Stimulated activated naive CD8-positive, alpha-beta T cell treated with anti-CD3 and anti-CD28 coated beads, Interleukin-15, amount 100 ng/mL, for 72 hours (primary cell): ENCODE data around the gene ZNF532.
"Not testable (repeated sequence)": the region's sequence is repeated elsewhere in the genome, so short reads cannot be mapped to it uniquely, and the experiment has no call there.

ENCODE experiments used
- ATAC-seq: fragments of 150-1000 bp; cut with Tn5 transposase; 2 replicates; pipeline ENCODE4 v1.10.0; 2021; ENCODE audit warnings: mild to moderate bottlenecking, moderate library complexity
- DNase-seq, 2 donors: peaks; one replicate each; pipeline ENCODE4 v3.0.0; 2021 to 2022
- H3K27ac Mint-ChIP-seq, 2 donors: one replicate each; pipeline ENCODE4 v1.8.0; 2022; ENCODE audit warnings: mild to moderate bottlenecking in 2 of 2, mixed read lengths in 2 of 2, moderate library complexity in 2 of 2
- H3K27me3 Mint-ChIP-seq: one replicate; pipeline ENCODE4 v1.8.0; 2022; ENCODE audit warnings: mixed read lengths
- H3K4me1 Mint-ChIP-seq: one replicate; pipeline ENCODE4 v1.8.0; 2022; ENCODE audit warnings: mild to moderate bottlenecking, mixed read lengths
- H3K4me3 Mint-ChIP-seq, 2 donors: one replicate each; pipeline ENCODE4 v1.8.0; 2022; ENCODE audit warnings: mild to moderate bottlenecking in 2 of 2, mixed read lengths in 2 of 2, moderate library complexity in 1 of 2
- H3K9me3 Mint-ChIP-seq, 2 donors: one replicate each; pipeline ENCODE4 v1.8.0; 2022; ENCODE audit warnings: mixed read lengths in 2 of 2

Gene ZNF532

GRCh38 chr18:58843688-58844035, 21.0 kb upstream of the ZNF532 start:
- no peak overlapping the region for H3K27ac Mint-ChIP-seq
- DNase-seq: no peak
- peaks cover 9% of the 10 kb centered on the region for H3K4me1 Mint-ChIP-seq
- H3K9me3 Mint-ChIP-seq: no peaks in the 10 kb centered on the region
- no peak for ATAC-seq
- H3K4me3 Mint-ChIP-seq: no peak overlapping the region
- H3K27me3 Mint-ChIP-seq: peaks cover 96% of the 10 kb centered on the region

- no peaks in the 10 kb centered on the region for H3K9me3 Mint-ChIP-seq
- peaks cover 9% of the 10 kb centered on the region for H3K4me1 Mint-ChIP-seq
- no peak for ATAC-seq
- H3K27me3 Mint-ChIP-seq: peaks cover 94% of the 10 kb centered on the region
- no peak overlapping the region for H3K4me3 Mint-ChIP-seq
- no peak overlapping the region for H3K27ac Mint-ChIP-seq
- no peak for DNase-seq
Observed at GRCh38 chr18:58844871-58845270, 19.8 kb upstream of the ZNF532 start.

- ATAC-seq: no peak
- Mint-ChIP-seq H3K27ac (no peak overlapping the region), H3K27me3 (peaks cover 81% of the 10 kb centered on the region), H3K4me1 (peaks cover 9% of the 10 kb centered on the region), H3K9me3 (no peaks in the 10 kb centered on the region), H3K4me3 (no peak overlapping the region)
- DNase-seq: no peak
Observed at GRCh38 chr18:58845928-58846724, 18.6 kb upstream of the ZNF532 start.

GRCh38 chr18:58847383-58848071, 17.1 kb upstream of the ZNF532 start:
- Mint-ChIP-seq H3K27me3 (peaks cover 67% of the 10 kb centered on the region), H3K4me3 (peak overlapping the region in 1 of 2 donors; percentile 16)
- DNase-seq: no peak

GRCh38 chr18:58848685-58849084, 16.0 kb upstream of the ZNF532 start:
- H3K4me3 Mint-ChIP-seq: no peak overlapping the region
- H3K4me1 Mint-ChIP-seq: peaks cover 9% of the 10 kb centered on the region
- H3K27me3 Mint-ChIP-seq: peaks cover 66% of the 10 kb centered on the region
- no peak for DNase-seq
- no peak overlapping the region for H3K27ac Mint-ChIP-seq
- ATAC-seq: no peak
- H3K9me3 Mint-ChIP-seq: no peaks in the 10 kb centered on the region

More at GRCh38 chr18:58847383-58848071, 17.1 kb upstream of the ZNF532 start:
- ATAC-seq: no peak
- Mint-ChIP-seq H3K9me3 (no peaks in the 10 kb centered on the region), H3K27ac (no peak overlapping the region), H3K4me1 (peaks cover 9% of the 10 kb centered on the region)

GRCh38 chr18:58850786-58851469, 13.7 kb upstream of the ZNF532 start:
- H3K4me1 Mint-ChIP-seq: peaks cover 9% of the 10 kb centered on the region
- H3K4me3 Mint-ChIP-seq: no peak overlapping the region
- ATAC-seq (no peak), DNase-seq (no peak)
- H3K27me3 Mint-ChIP-seq: peaks cover 44% of the 10 kb centered on the region
- H3K27ac Mint-ChIP-seq: no peak overlapping the region
- H3K9me3 Mint-ChIP-seq: no peaks in the 10 kb centered on the region

- no peak for DNase-seq
- no peak for ATAC-seq
- Mint-ChIP-seq H3K4me1 (peaks cover 9% of the 10 kb centered on the region), H3K27me3 (peaks cover 34% of the 10 kb centered on the region), H3K9me3 (no peaks in the 10 kb centered on the region), H3K4me3 (no peak overlapping the region), H3K27ac (no peak overlapping the region)
Observed at GRCh38 chr18:58851856-58852255, 12.8 kb upstream of the ZNF532 start.

- H3K4me3 Mint-ChIP-seq: no peak overlapping the region
- peaks cover 1% of the 10 kb centered on the region for H3K4me1 Mint-ChIP-seq
- ATAC-seq (no peak), DNase-seq (no peak)
- H3K27ac Mint-ChIP-seq: no peak overlapping the region
- peaks cover 27% of the 10 kb centered on the region for H3K27me3 Mint-ChIP-seq
- no peaks in the 10 kb centered on the region for H3K9me3 Mint-ChIP-seq
Observed at GRCh38 chr18:58852629-58853028, 12.0 kb upstream of the ZNF532 start.

- no peaks in the 10 kb centered on the region for H3K4me1 Mint-ChIP-seq
- no peak for DNase-seq
- peaks cover 26% of the 10 kb centered on the region for H3K27me3 Mint-ChIP-seq
- no peak overlapping the region for H3K27ac Mint-ChIP-seq
- no peak overlapping the region for H3K4me3 Mint-ChIP-seq
- H3K9me3 Mint-ChIP-seq: no peaks in the 10 kb centered on the region
- ATAC-seq: no peak
Observed at GRCh38 chr18:58853561-58853960, 11.1 kb upstream of the ZNF532 start.

GRCh38 chr18:58855521-58855920, 9.2 kb upstream of the ZNF532 start:
- H3K4me3 Mint-ChIP-seq, DNase-seq, H3K4me1 Mint-ChIP-seq, H3K27ac Mint-ChIP-seq, ATAC-seq, H3K9me3 Mint-ChIP-seq: not testable (repeated sequence)
- peaks cover 38% of the 10 kb centered on the region for H3K27me3 Mint-ChIP-seq

- ATAC-seq (no peak), DNase-seq (no peak)
- Mint-ChIP-seq H3K27ac (no peak overlapping the region), H3K9me3 (no peaks in the 10 kb centered on the region), H3K4me1 (no peaks in the 10 kb centered on the region), H3K27me3 (peaks cover 52% of the 10 kb centered on the region), H3K4me3 (no peak overlapping the region)
Observed at GRCh38 chr18:58856881-58857280, 7.8 kb upstream of the ZNF532 start.

- no peak for DNase-seq
- peaks cover 54% of the 10 kb centered on the region for H3K27me3 Mint-ChIP-seq
Observed at GRCh38 chr18:58858591-58859468, 5.8 kb upstream of the ZNF532 start.

GRCh38 chr18:58859907-58860306, 4.8 kb upstream of the ZNF532 start:
- no peak for ATAC-seq
- no peak overlapping the region for H3K27ac Mint-ChIP-seq

More at GRCh38 chr18:58858591-58859468, 5.8 kb upstream of the ZNF532 start:
- ATAC-seq: no peak
- Mint-ChIP-seq H3K9me3 (no peaks in the 10 kb centered on the region), H3K4me1 (peaks cover 5% of the 10 kb centered on the region), H3K27ac (no peak overlapping the region), H3K4me3 (no peak overlapping the region)

GRCh38 chr18:58860747-58861231, 3.9 kb upstream of the ZNF532 start:
- Mint-ChIP-seq H3K27ac (peak overlapping the region in 1 of 2 donors; percentile 16), H3K27me3 (peaks cover 74% of the 10 kb centered on the region), H3K9me3 (no peaks in the 10 kb centered on the region), H3K4me3 (no peak overlapping the region), H3K4me1 (peaks cover 5% of the 10 kb centered on the region)
- no peak for ATAC-seq
- no peak for DNase-seq

More at GRCh38 chr18:58859907-58860306, 4.8 kb upstream of the ZNF532 start:
- no peak overlapping the region for H3K4me3 Mint-ChIP-seq
- DNase-seq: no peak
- H3K27me3 Mint-ChIP-seq: peaks cover 65% of the 10 kb centered on the region
- peaks cover 5% of the 10 kb centered on the region for H3K4me1 Mint-ChIP-seq
- no peaks in the 10 kb centered on the region for H3K9me3 Mint-ChIP-seq

GRCh38 chr18:58861353-58861752, 3.3 kb upstream of the ZNF532 start:
- peaks cover 79% of the 10 kb centered on the region for H3K27me3 Mint-ChIP-seq
- H3K4me1 Mint-ChIP-seq: peaks cover 5% of the 10 kb centered on the region
- H3K27ac Mint-ChIP-seq: no peak overlapping the region
- H3K9me3 Mint-ChIP-seq: no peaks in the 10 kb centered on the region
- H3K4me3 Mint-ChIP-seq: no peak overlapping the region
- DNase-seq: no peak
- no peak for ATAC-seq
